ENCODE data around the gene SNX30. TPM values are rescaled to one million over a fixed set of nuclear protein-coding genes. Genes with fewer than 3 reads are reported as not detected.
A peak's percentile ranks its signal among the peaks of the same experiment; 100 is the strongest.

The SNX30 gene
- total and polyA plus RNA-seq, 2 donors from 2014 or later, result 7.9 to 22.9 TPM

DNA sequence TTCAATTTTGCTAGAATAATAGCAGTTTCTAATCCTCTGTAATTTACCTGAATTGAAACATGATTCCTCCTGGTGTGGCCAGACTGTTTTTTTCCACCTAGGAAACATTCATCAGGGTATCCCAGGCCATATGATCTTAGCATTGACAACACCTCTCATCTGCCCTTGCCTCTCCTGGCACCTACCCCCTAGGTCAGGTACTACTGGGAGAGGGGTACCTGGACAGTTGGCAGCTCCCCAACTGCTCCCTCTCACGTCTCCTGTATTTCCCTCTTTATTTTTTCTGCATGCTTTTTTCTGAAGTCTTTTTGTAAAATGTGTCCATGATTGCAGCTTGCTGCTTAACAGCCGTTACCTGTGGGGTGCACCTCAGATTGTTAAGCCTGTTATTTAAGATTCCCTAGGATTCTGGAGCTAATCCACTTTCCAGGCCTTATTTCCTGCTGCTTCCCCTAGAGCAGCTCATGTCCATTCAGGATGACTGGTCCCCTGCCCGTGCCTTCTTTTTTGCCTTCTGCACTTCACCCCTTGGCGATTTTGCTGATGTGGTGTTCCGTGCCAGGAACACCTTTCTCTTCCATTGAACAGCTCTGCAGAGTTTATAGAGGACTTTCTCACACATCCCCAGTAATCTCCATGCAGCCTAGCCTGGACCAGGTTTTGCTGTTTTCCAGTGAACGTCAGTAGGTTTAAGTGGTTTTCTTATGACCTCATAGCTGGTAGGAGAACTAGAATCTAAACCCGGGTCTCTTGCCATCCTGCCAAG lies 33.6 kb downstream of the SNX30 start:
- Histone ChIP-seq H3K36me3 (ENCODE audit: control insufficient read depth in 2 of 3, insufficient read depth in 3 of 3, low read length in 3 of 3) (no peaks in the 10 kb centered on the region), H3K27ac (ENCODE audit: low read depth in 2 of 2, low read length in 2 of 2) (peak overlapping the region; percentile 65 to 72), H3K4me1 (ENCODE audit: control insufficient read depth in 2 of 3, insufficient read depth in 2 of 3, low read depth in 1 of 3, low read length in 3 of 3) (peaks cover 0 to 47% (median 21%) of the 10 kb centered on the region in 3 donors), H3K4me3 (ENCODE audit: low read length in 3 of 3) (peak overlapping the region in 1 of 3 donors; percentile 39), H3K27me3 (ENCODE audit: control insufficient read depth, insufficient read depth, low read length) (no peaks in the 10 kb centered on the region), H3K9ac (ENCODE audit: low read length in 3 of 3) (peak overlapping the region in 2 of 3 donors; percentile 4 to 56), H3K9me3 (ENCODE audit: control insufficient read depth in 2 of 3, insufficient read depth in 1 of 3, low read length in 3 of 3) (no peaks in the 10 kb centered on the region)
- peak in 4 of 5 donors; percentile 54 to 80 (median 70) for DNase-seq
- intact Hi-C loops (cut with DNase I), result no loop called here
- no peak for FAIRE-seq
- TF ChIP-seq, protein P1, sequence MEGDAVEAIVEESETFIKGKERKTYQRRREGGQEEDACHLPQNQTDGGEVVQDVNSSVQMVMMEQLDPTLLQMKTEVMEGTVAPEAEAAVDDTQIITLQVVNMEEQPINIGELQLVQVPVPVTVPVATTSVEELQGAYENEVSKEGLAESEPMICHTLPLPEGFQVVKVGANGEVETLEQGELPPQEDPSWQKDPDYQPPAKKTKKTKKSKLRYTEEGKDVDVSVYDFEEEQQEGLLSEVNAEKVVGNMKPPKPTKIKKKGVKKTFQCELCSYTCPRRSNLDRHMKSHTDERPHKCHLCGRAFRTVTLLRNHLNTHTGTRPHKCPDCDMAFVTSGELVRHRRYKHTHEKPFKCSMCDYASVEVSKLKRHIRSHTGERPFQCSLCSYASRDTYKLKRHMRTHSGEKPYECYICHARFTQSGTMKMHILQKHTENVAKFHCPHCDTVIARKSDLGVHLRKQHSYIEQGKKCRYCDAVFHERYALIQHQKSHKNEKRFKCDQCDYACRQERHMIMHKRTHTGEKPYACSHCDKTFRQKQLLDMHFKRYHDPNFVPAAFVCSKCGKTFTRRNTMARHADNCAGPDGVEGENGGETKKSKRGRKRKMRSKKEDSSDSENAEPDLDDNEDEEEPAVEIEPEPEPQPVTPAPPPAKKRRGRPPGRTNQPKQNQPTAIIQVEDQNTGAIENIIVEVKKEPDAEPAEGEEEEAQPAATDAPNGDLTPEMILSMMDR (IDR thresholded peaks at IDR 0.05; ENCODE audit: borderline replicate concordance, extremely low read depth, insufficient read depth), result no peak

DNA sequence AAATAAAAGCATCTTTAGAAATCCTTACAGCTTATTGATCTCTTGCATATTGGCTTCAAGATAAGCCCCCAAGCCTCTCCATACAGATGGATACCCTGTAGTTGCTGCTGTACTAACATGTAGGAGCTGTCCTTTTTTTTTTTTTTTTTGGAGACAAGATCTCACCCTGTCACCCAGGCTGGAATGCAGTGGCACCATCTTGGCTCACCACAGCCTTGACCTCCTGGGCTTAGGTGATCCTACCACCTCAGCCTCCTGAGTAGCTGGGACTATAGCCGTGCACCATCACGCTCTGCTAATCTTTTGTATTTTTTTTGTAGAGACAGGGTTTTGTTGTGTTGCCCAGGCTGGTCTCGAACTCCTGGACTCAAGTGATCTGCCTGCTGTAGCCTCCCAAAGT lies 35.4 kb downstream of the SNX30 start:
- H3K27ac ChIP-seq (ENCODE audit: low read depth in 2 of 2, low read length in 2 of 2), result peak overlapping the region in 1 of 2 donors; percentile 48
- no peaks in the 10 kb centered on the region for H3K27me3 ChIP-seq (ENCODE audit: control insufficient read depth, insufficient read depth, low read length)
- intact Hi-C loops (cut with DNase I), result no loop called here
- no peak for FAIRE-seq
- no peak overlapping the region for H3K4me3 ChIP-seq (ENCODE audit: low read length in 3 of 3)
- DNase-seq, result no peak
- H3K9ac ChIP-seq (ENCODE audit: low read length in 3 of 3), result no peak overlapping the region
- peaks cover 0 to 62% (median 21%) of the 10 kb centered on the region in 3 donors for H3K4me1 ChIP-seq (ENCODE audit: control insufficient read depth in 2 of 3, insufficient read depth in 2 of 3, low read depth in 1 of 3, low read length in 3 of 3)
- TF ChIP-seq, protein P1 (IDR thresholded peaks at IDR 0.05; ENCODE audit: borderline replicate concordance, extremely low read depth, insufficient read depth), result no peak
- H3K36me3 ChIP-seq (ENCODE audit: control insufficient read depth in 2 of 3, insufficient read depth in 3 of 3, low read length in 3 of 3), result no peaks in the 10 kb centered on the region
- no peaks in the 10 kb centered on the region for H3K9me3 ChIP-seq (ENCODE audit: control insufficient read depth in 2 of 3, insufficient read depth in 1 of 3, low read length in 3 of 3)

DNA sequence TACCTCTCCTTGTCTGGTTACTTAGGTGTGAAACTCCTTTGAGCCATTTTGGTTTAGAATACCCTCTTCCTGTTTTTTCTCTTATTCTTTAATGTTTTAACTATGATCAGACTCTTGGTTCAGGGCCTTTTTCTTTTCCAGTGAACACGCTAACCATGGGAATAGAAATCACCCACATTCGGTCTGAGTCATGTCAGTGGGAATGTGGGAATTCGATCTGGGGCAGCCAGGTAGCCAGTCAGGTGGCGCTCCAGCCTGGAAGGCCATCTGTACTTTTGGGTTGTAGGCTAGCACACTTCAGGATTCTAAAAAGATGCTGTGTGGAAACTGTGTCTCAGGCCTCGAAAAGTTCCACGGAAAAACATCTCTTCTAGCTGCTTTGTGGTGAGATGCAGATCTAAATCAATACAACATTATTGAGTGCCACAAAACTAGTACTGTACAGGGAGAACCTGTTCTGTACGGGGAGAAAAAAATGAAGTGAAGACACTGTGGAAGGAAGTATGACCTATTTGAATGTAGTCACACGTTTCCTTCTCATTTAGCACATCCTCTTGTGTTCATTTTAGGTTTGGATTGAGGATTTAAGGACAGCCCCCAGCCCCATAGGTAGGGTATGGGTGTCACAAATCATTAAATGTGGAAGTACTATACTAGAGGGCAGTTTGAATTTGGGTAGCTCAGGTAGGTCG lies 36.4 kb downstream of the SNX30 start:
- H3K27ac ChIP-seq (ENCODE audit: low read depth in 2 of 2, low read length in 2 of 2), result peak overlapping the region; percentile 44 to 77
- no peak overlapping the region for H3K4me3 ChIP-seq (ENCODE audit: low read length in 3 of 3)
- H3K36me3 ChIP-seq (ENCODE audit: control insufficient read depth in 2 of 3, insufficient read depth in 3 of 3, low read length in 3 of 3), result no peaks in the 10 kb centered on the region
- no peak overlapping the region for H3K9ac ChIP-seq (ENCODE audit: low read length in 3 of 3)
- intact Hi-C loops (cut with DNase I), result no loop called here
- H3K4me1 ChIP-seq (ENCODE audit: control insufficient read depth in 2 of 3, insufficient read depth in 2 of 3, low read depth in 1 of 3, low read length in 3 of 3), result peaks cover 0 to 64% (median 21%) of the 10 kb centered on the region in 3 donors
- no peaks in the 10 kb centered on the region for H3K27me3 ChIP-seq (ENCODE audit: control insufficient read depth, insufficient read depth, low read length)
- H3K9me3 ChIP-seq (ENCODE audit: control insufficient read depth in 2 of 3, insufficient read depth in 1 of 3, low read length in 3 of 3), result no peaks in the 10 kb centered on the region
- FAIRE-seq (no peak), DNase-seq (no peak)
- TF ChIP-seq, protein P1 (IDR thresholded peaks at IDR 0.05; ENCODE audit: borderline replicate concordance, extremely low read depth, insufficient read depth), result no peak
